Heart left ventricle (tissue), 13 donors: Measurements from ENCODE around the gene ASXL2.

Experiments
- CTCF ChIP-seq, 12 donors: fragments of 200-600 bp; sonication (generic) in 4 of 12; IDR thresholded peaks; one replicate each; pipeline versions ENCODE4 v1.5.0 to v1.8.0; 2018 to 2022; ENCODE audit warnings: antibody characterized with exemption in 12 of 12, mild to moderate bottlenecking in 5 of 12
- POLR2A ChIP-seq, 2 donors: fragments of 450-650 bp; IDR thresholded peaks; one replicate each; pipeline ENCODE4 v1.6.1; 2017; ENCODE audit warnings: antibody characterized with exemption in 2 of 2, mild to moderate bottlenecking in 2 of 2, moderate library complexity in 2 of 2
- donor health status: ischemic (EF 13 %, LVEDD 7.1; RV severe dilation, severe dysfunction).
- donor health status: DM: no; HTN: yes; CAD: no.
- donor health status: DM: no; HTN: no; CAD: no.
- donor health status: ischemic (EF 25% LVEDD 6.9; RV normal size, moderate dysfunction).
- donor health status: ischemic (EF 25% LVEDD 5.7; RV mildly dilated, moderate dysfunction).
- donor health status: ischemic (EF 35%, LVEDD 5.7; RV mildly dilated, moderate dysfunction).
- donor health status: nonischemic (EF 11% LVEDD 7.7; RV severe dilation, severe dysfunction).
- donor health status: DM: yes; HTN: yes; CAD: no.
- donor health status: PGD.
- donor health status: ischemic (EF 29% LVEDD 5.4; RV normal size, mild dysfunction).
- donor health status: nonischemic (EF 23%, LVEDD 6.1; RV moderate dilation, normal function).

- TF ChIP-seq CTCF (IDR thresholded peaks at IDR 0.05) (peak in 3 of 12 donors; percentile 10 to 25 (median 23)), POLR2A (IDR thresholded peaks at IDR 0.05) (peak in 1 of 2 donors; percentile 67)
Observed at GRCh38 chr2:25878361-25879132, at the start of gene ASXL2.
